Activated naive CD8-positive, alpha-beta T cell treated with anti-CD3 and anti-CD28 coated beads, Interleukin-2, amount 50 U/mL, for 16 hours (primary cell): ENCODE data around the gene PGC.

ENCODE experiments used
- DNase-seq: peaks from one replicate; pipeline ENCODE4 v3.0.0-alpha.2; 2020; ENCODE audit warnings: low read depth, low spot score

PGC gene

DNA sequence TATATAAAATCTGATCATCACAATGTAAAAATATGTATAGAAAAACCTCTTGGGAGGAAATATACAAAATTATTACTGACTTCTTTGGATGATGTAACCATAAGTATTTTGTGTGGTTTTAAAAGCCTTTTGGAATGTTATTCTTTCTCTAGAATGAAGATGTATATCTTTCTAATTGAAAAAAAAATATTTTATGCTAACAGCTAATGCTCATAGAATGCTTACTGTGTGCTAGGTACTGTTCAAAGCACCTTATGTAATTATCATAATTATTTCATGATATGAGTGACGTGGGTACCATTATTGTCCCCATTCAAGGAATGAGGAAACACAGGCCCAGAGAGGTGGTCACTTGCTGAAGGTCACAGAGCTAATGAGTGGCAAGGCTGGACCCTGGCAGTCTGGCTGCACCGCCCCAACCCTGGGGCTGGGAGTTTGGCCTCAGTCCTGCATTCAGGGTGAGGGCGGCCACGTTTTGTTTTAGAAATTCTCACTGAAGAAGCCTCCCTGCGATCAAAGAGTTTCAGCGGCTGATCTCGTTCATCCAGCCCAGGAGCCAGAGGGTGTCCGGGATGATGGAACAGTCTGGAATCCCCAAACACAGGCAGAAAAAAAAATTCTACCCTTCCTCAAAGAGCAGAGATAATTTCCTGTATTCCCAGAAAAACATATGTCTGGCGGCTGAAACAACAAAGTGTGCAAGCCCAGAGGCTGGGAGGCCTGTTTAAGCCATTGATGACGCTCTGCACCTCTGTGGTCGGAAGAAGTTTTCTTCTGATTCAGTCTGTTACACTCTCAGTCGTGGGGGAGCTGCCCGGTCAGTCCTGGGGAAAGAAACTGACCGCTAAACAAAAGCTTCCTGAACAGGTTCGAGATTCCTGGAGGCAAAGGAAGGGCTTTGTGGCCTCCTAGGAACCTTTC is 49.1 kb downstream of the PGC start:
- no peak for DNase-seq

- no peak for DNase-seq
Measured at GRCh38 chr6:41696788-41697187, 50.4 kb downstream of the PGC start.

DNA sequence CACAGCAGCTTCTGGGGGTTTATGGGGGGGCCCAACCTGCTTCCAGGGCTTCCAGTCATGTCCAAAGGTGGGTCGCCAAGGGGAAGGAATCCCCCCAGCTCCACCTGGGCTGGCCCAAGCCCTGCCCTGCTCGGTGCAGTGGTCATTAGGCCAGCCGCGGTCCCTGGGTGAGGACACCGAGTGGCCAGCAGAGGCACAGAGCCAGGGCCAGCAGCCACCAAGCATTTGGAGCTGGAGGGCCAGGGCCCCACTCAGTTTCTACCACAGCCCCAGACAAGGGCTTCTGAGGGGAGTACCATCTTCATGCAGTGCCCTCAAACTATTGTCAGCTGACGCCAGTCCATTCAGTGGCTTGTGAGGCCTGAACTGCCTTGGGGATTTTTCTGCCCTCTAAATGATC is 51.4 kb downstream of the PGC start:
- no peak for DNase-seq

DNA sequence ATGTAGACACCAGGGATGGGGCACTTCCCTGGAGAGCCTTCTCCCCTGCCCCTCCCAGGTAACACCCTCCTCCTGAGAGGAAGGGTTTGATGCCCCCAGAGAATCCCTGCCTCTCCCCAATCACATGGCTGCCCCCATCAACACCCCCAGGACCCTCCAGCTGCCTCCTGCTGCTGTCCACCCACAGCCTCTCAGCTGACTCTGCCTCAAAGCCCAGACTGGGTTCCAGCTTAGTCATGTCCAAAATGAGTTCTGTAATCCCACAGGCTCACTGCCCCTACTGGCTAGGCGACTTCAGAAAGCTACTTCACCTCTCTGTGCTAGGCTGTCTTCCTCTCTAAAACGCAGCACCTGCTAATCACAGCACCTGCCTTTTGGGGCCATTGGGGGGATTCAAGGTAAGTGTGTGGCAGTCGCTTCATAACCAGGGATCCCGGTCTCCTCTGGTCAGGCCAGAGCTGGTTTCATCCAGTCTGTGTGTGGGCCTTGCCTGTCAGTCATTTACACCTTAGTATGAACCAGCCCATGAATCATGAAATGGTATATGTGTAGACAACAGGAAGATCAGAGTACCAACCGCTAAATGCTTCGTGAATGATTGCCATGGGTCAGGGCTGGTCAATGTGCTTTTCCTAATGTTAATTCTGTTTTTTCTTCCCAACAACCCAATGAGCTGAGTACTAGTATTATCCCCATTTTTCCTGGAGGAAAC is 52.2 kb downstream of the PGC start:
- no peak for DNase-seq

- DNase-seq: no peak
Measured at GRCh38 chr6:41693281-41694240, 53.6 kb downstream of the PGC start.

- no peak for DNase-seq
Measured at GRCh38 chr6:41692730-41693129, 54.5 kb downstream of the PGC start.

GRCh38 chr6:41692080-41692675 is 55.0 kb downstream of the PGC start:
- DNase-seq: no peak

DNA sequence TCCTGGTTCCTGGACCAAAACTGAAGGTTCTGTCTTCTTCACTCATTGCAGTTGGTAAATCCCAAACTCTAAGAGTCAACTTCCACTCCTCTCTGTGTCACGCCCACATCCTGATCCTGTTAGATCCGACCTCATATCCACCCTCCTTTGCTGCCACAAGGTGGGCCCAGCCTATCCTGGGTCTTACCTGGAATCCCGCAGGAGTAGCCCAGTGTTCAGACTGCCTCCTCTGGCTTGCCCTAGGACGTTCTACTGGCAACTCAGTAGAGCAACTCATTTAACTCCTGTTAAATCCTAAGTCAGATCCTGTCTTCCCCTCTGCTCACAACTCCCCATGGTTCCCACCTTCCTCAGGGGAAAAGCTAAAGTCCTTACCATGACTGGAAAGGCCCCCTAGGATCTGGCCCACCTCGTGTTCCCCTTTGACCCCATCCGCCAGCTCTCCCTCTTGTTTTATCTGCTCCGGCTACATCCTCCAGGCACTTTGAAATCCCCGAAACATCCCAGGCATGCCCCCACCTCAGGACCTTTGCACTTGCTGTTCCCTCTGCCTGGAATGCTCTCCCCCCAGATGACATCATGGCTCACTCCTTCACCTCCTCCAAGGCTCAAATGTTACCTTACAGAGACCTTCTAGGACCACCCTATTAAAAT is 55.6 kb downstream of the PGC start:
- no peak for DNase-seq

- DNase-seq: no peak
Measured at GRCh38 chr6:41690541-41691330, 56.5 kb downstream of the PGC start.

- no peak for DNase-seq
Measured at GRCh38 chr6:41689171-41690008, 57.8 kb downstream of the PGC start.

DNA sequence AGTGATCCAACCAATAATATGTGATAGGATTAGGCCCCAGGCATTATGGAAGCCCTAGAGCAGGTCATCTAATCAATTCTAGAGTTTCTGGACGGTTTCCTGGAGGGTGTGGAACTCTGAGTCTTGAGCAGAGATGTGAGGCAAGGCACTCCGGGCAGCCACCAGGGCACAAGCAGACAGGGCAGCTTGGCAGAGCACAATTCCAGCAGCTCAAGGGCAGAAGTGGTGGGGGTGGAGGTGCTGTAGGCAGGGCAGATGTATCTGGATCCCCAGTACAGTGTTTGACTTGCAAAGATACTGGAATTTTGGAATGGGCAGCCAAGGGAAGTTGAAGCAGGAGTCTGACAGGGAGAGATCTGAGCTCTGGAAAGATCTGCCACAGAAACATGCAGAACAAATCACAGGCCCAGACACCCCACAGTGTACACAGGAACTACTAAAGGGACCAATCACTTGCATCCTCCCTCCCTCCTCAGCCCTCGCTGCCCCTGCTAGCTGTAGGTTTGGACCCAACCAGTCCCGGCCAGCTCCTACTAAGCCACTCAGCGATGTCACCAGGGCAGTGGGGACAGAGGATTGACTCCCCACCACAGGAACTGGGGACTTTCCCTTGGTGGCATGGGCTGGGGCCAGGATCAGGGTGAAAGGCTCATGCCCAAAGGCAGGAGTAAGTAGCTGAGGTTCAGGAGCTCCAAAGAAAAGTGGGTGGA is 58.8 kb downstream of the PGC start:
- no peak for DNase-seq

GRCh38 chr6:41687501-41688175 is 59.6 kb downstream of the PGC start:
- DNase-seq: no peak
